Endothelial cell of umbilical vein (primary cell): Measurements from ENCODE around the gene LCMT2. TPM values are rescaled to one million over a fixed set of nuclear protein-coding genes. Genes with fewer than 3 reads are reported as not detected.

Experiments
- BruUV-seq: library from RNA; stranded (reverse); fragments of 400-500 nt; replicated peaks from 2 replicates; lab custom pipeline; 2021; lab: Mats Ljungman, UMichigan
- CTCF ChIA-PET: fragments of 300-600, 350-600 bp; sonication (Branson Sonifier 250); formaldehyde crosslinking; loops from one replicate; lab custom pipeline; 2021; ENCODE audit warnings: antibody characterized with exemption, inconsistent platforms; lab: Charles Lee
- POLR2A ChIA-PET: fragments of 300-600, 350-600 bp; sonication (Branson Sonifier 250); formaldehyde crosslinking; loops from one replicate; lab custom pipeline; 2021; ENCODE audit warnings: antibody characterized with exemption, inconsistent platforms; lab: Charles Lee
- DNase-seq: peaks from one replicate; pipeline ENCODE4 v3.0.0-alpha.2; 2011; ENCODE audit warnings: low read depth, low spot score
- FAIRE-seq: peaks from 2 replicates; lab custom pipeline; 2011; peaks lifted over from hg19 to GRCh38; lab: Jason Lieb, UNC
- H2AFZ ChIP-seq: 2 replicates; pipeline ENCODE4 v1.6.0; 2012; ENCODE audit warnings: low read depth, low read length, control low read depth, inconsistent platforms
- H3K27ac ChIP-seq: 2 replicates; pipeline ENCODE4 v1.5.1; 2011; ENCODE audit warnings: low read depth, mild to moderate bottlenecking, control low read depth, low read length, moderate library complexity; ENCODE audit not compliant: insufficient read depth
- H3K27me3 ChIP-seq, 2 experiments: 2 replicates each; pipeline versions ENCODE4 v1.6.0 to v1.6.1; 2011; ENCODE audit warnings: low read length in 2 of 2, mixed read lengths in 1 of 2; ENCODE audit not compliant: control insufficient read depth in 2 of 2, insufficient read depth in 2 of 2
- H3K36me3 ChIP-seq, 2 experiments: 2 replicates in 1 of 2; 3 replicates in 1 of 2; pipeline ENCODE4 v1.5.1; 2011; ENCODE audit warnings: low read length in 2 of 2, mild to moderate bottlenecking in 1 of 2, moderate library complexity in 1 of 2; ENCODE audit not compliant: control insufficient read depth in 2 of 2, insufficient read depth in 2 of 2; ENCODE audit errors: extremely low read depth in 1 of 2
- H3K4me1 ChIP-seq: 3 replicates; pipeline ENCODE4 v1.5.1; 2011; ENCODE audit warnings: mild to moderate bottlenecking, low read length; ENCODE audit not compliant: control insufficient read depth, insufficient read depth; ENCODE audit errors: extremely low read depth
- H3K4me2 ChIP-seq: 2 replicates; pipeline ENCODE4 v1.6.1; 2011; ENCODE audit warnings: low read length, control low read depth, mixed read lengths; ENCODE audit not compliant: insufficient read depth
- H3K4me3 ChIP-seq, 3 experiments: fragments of 200-600 bp in 1 of 3; sonication (generic), shearing (Covaris generic) in 1 of 3; replicated peaks in 1 of 3; 2 replicates each; pipeline ENCODE4 v1.5.1; 2011 to 2016; ENCODE audit warnings: control low read depth in 3 of 3, low read length in 3 of 3, mild to moderate bottlenecking in 2 of 3, inconsistent platforms in 1 of 3, low read depth in 1 of 3, moderate library complexity in 1 of 3; ENCODE audit not compliant: insufficient read depth in 1 of 3
- H3K79me2 ChIP-seq: 2 replicates; pipeline ENCODE4 v1.6.0; 2012; ENCODE audit warnings: low read length, inconsistent platforms; ENCODE audit not compliant: control insufficient read depth, insufficient read depth
- H3K9ac ChIP-seq: replicated peaks from 2 replicates; pipeline ENCODE3; 2011; ENCODE audit warnings: low read length, control low read depth; ENCODE audit not compliant: insufficient read depth; ENCODE audit errors: extremely low read depth
- H3K9me1 ChIP-seq: replicated peaks from 3 replicates; pipeline ENCODE4 v1.6.0; 2011; ENCODE audit warnings: mild to moderate bottlenecking, low read length; ENCODE audit not compliant: control insufficient read depth, insufficient read depth; ENCODE audit errors: extremely low read depth
- H3K9me3 ChIP-seq: replicated peaks from 2 replicates; pipeline ENCODE4 v1.5.1; 2012; ENCODE audit warnings: low read length, inconsistent platforms; ENCODE audit not compliant: control insufficient read depth, insufficient read depth
- H4K20me1 ChIP-seq: replicated peaks from 2 replicates; pipeline ENCODE3; 2011; ENCODE audit warnings: mild to moderate bottlenecking, low read length; ENCODE audit not compliant: control insufficient read depth, insufficient read depth; ENCODE audit errors: extremely low read depth
- EZH2 ChIP-seq: IDR thresholded peaks from 2 replicates; pipeline ENCODE4 v1.6.1; 2012; ENCODE audit warnings: borderline replicate concordance, low read depth, mild to moderate bottlenecking, moderate library complexity, low read length, inconsistent platforms; ENCODE audit not compliant: severe bottlenecking
- FOS ChIP-seq: IDR thresholded peaks from 2 replicates; pipeline ENCODE4 v1.6.1; 2011; ENCODE audit warnings: mild to moderate bottlenecking, low read length, moderate library complexity, borderline replicate concordance; ENCODE audit not compliant: insufficient read depth
- GATA2 ChIP-seq: IDR thresholded peaks from 2 replicates; pipeline ENCODE4 v1.7.0; 2011; ENCODE audit warnings: low read depth, mild to moderate bottlenecking, moderate library complexity, mixed read lengths, low read length; ENCODE audit not compliant: insufficient read length, insufficient read depth
- JUN ChIP-seq: IDR thresholded peaks from 2 replicates; pipeline ENCODE4 v1.6.1; 2011; ENCODE audit warnings: borderline replicate concordance, low read depth; ENCODE audit not compliant: insufficient read length, insufficient read depth
- MAX ChIP-seq: IDR thresholded peaks from 2 replicates; pipeline ENCODE4 v1.6.1; 2011; ENCODE audit not compliant: insufficient read depth, insufficient read length
- MYC ChIP-seq: IDR thresholded peaks from one replicate; pipeline ENCODE4 v1.6.1; 2011; ENCODE audit warnings: mild to moderate bottlenecking, low read depth, low read length
- POLR2A ChIP-seq: IDR thresholded peaks from 2 replicates; pipeline ENCODE4 v1.6.1; 2012; ENCODE audit warnings: low read depth, mild to moderate bottlenecking, control low read depth, low read length
- POLR2AphosphoS5 ChIP-seq: IDR thresholded peaks from 2 replicates; pipeline ENCODE4 v1.6.1; 2012; ENCODE audit warnings: low read depth, mild to moderate bottlenecking, control low read depth, low read length, moderate library complexity; ENCODE audit not compliant: insufficient read depth
- dilution Hi-C: fragments of 300-500 bp; cut with MboI; formaldehyde crosslinking; loops from one replicate; pipeline ENCODE4 v1.15.0; 2019; ENCODE audit warnings: low sequenced_read_pairs; ENCODE audit not compliant: extremely low pct_ligation_motif_present
- intact Hi-C: fragments of 100-400 bp; cut with micrococcal nuclease; formaldehyde crosslinking; loops from one replicate; pipeline ENCODE4 v1.10.0; 2022
- polyA plus RNA-seq, 4 experiments: library from polyadenylated mRNA; depleted of rRNA in 3 of 4; stranded (reverse) in 3 of 4; unstranded in 1 of 4; fragments of >200 nt; gene quantifications; 2 replicates each; pipeline versions ENCODE4 v1.2.1 to v1.2.3, GENCODE V29; 2011 to 2012; ENCODE audit warnings: missing spikeins in 1 of 4
- total RNA-seq: library from RNA; stranded (reverse); gene quantifications from 2 replicates; pipeline ENCODE4 v1.2.3, GENCODE V29; 2021
- TF ChIP-seq, protein P1 (sequence below), 2 donors: IDR thresholded peaks; 1 replicate in 1 of 2; 2 replicates in 1 of 2; pipeline ENCODE4 v1.5.1; 2011; ENCODE audit warnings: low read length in 2 of 2, mild to moderate bottlenecking in 2 of 2, moderate library complexity in 2 of 2, control low read depth in 1 of 2, inconsistent platforms in 1 of 2, low read depth in 1 of 2; ENCODE audit not compliant: insufficient read depth in 1 of 2; ENCODE audit errors: extremely low read depth in 1 of 2

The LCMT2 gene
- total and polyA plus RNA-seq, 2 donors (not counting 3 experiments of a cell fraction or from before 2014, with no cell fraction given), result 4.1 to 6.1 TPM

DNA sequence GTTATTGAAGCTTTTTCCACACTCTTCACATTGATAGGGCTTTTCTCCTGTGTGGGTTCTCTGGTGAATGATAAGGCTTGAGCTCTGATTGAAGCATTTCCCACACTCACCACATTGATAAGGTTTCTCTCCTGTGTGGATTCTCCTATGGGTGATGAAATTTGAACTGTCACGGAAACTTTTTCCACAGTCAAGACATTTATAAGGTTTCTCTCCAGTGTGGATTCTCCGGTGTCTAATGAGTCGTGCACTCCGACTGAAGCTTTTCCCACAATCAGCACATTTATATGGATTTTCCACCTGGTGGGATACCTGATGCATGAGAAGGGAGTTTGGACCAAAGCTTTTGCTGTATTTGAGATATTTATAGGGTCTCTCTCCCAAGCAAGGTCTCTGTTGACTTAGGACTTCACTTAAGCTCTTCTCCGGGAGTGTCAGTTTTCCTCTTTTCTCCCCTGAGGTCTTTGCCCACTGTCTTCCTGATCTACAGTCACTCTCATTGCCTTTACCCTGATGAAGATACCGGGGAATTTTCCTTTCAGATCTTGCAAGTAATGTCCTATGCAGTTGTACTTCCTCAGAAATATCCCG, 31.0 kb upstream of the LCMT2 start:
- intact Hi-C loops (no loop called here), dilution Hi-C loops (no loop called here)
- ChIA-PET POLR2A (no interaction called here), CTCF (no interaction called here)
- H3K9ac ChIP-seq, result no peak overlapping the region
- H2AFZ ChIP-seq, result no peak overlapping the region
- H3K27me3 ChIP-seq, result no peaks in the 10 kb centered on the region
- peaks cover 12% of the 10 kb centered on the region for H3K9me3 ChIP-seq
- H3K79me2 ChIP-seq, result no peaks in the 10 kb centered on the region
- H4K20me1 ChIP-seq, result no peaks in the 10 kb centered on the region
- TF ChIP-seq JUN (no peak), POLR2AphosphoS5 (no peak), MAX (no peak), MYC (no peak), GATA2 (no peak), EZH2 (no peak), POLR2A (no peak), FOS (no peak)
- TF ChIP-seq, protein P1, sequence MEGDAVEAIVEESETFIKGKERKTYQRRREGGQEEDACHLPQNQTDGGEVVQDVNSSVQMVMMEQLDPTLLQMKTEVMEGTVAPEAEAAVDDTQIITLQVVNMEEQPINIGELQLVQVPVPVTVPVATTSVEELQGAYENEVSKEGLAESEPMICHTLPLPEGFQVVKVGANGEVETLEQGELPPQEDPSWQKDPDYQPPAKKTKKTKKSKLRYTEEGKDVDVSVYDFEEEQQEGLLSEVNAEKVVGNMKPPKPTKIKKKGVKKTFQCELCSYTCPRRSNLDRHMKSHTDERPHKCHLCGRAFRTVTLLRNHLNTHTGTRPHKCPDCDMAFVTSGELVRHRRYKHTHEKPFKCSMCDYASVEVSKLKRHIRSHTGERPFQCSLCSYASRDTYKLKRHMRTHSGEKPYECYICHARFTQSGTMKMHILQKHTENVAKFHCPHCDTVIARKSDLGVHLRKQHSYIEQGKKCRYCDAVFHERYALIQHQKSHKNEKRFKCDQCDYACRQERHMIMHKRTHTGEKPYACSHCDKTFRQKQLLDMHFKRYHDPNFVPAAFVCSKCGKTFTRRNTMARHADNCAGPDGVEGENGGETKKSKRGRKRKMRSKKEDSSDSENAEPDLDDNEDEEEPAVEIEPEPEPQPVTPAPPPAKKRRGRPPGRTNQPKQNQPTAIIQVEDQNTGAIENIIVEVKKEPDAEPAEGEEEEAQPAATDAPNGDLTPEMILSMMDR (IDR thresholded peaks at IDR 0.05; ENCODE audit: extremely low read depth in 1 of 2, insufficient read depth in 1 of 2, low read depth in 1 of 2, low read length in 2 of 2), result no peak
- no peak overlapping the region for H3K4me2 ChIP-seq
- DNase-seq (no peak), FAIRE-seq (no peak)
- H3K4me1 ChIP-seq, result no peaks in the 10 kb centered on the region
- no peak overlapping the region for H3K27ac ChIP-seq
- H3K9me1 ChIP-seq, result no peaks in the 10 kb centered on the region
- peaks cover 12 to 16% of the 10 kb centered on the region in 2 experiments for H3K36me3 ChIP-seq
- TSS peak; percentile 15 for BruUV-seq
- H3K4me3 ChIP-seq, result no peak overlapping the region
